Mesodermal cell (in vitro differentiated cells): ENCODE results near the gene HRK.

ENCODE experiments used
- H3K27ac ChIP-seq: 2 replicates; pipeline ENCODE4 v1.7.0; 2013; ENCODE audit warnings: mild to moderate bottlenecking, low read depth, low read length, moderate library complexity; ENCODE audit not compliant: severe bottlenecking
- H3K36me3 ChIP-seq: 2 replicates; pipeline ENCODE4 v1.7.1; 2013; ENCODE audit warnings: mild to moderate bottlenecking, low read length, moderate library complexity; ENCODE audit not compliant: control insufficient read depth, insufficient read depth
- H3K4me1 ChIP-seq: one replicate; pipeline ENCODE4 v1.7.1; 2013; ENCODE audit warnings: mild to moderate bottlenecking, low read length; ENCODE audit not compliant: insufficient read depth, control insufficient read depth, poor library complexity, severe bottlenecking
- H3K4me3 ChIP-seq: 2 replicates; pipeline ENCODE4 v1.7.0; 2013; ENCODE audit warnings: low read length, control low read depth, mild to moderate bottlenecking; ENCODE audit not compliant: insufficient read depth, poor library complexity, severe bottlenecking; ENCODE audit errors: extremely low read depth
- H3K9me3 ChIP-seq: 2 replicates; pipeline ENCODE4 v1.7.1; 2013; ENCODE audit warnings: mild to moderate bottlenecking, low read length, moderate library complexity; ENCODE audit not compliant: control insufficient read depth
- WGBS, 2 experiments: methylation state at CpG; one replicate each; pipeline ENCODE4 v1.1.5; 2013; ENCODE audit warnings: missing lambda C conversion rate in 2 of 2; ENCODE audit not compliant: insufficient coverage in 2 of 2; 5-methylcytosine and 5-hydroxymethylcytosine counted together

Gene HRK

GRCh38 chr12:116881877-116882507 lies 751 bp upstream of the HRK start:
- H3K27ac ChIP-seq, result no peak overlapping the region
- H3K4me1 ChIP-seq, result peaks cover 24% of the 10 kb centered on the region
- H3K9me3 ChIP-seq, result no peaks in the 10 kb centered on the region
- peak overlapping the region; percentile 24 for H3K4me3 ChIP-seq
- no peaks in the 10 kb centered on the region for H3K36me3 ChIP-seq
- WGBS, 2 experiments, result 2 to 7% methylated on average over 26 to 27 of the region's 29 CpGs

- Histone ChIP-seq H3K4me3 (peak overlapping the region; percentile 27), H3K4me1 (peaks cover 30% of the 10 kb centered on the region), H3K9me3 (no peaks in the 10 kb centered on the region), H3K27ac (no peak overlapping the region), H3K36me3 (no peaks in the 10 kb centered on the region)
- 0% methylated on average over 29 to 52 of the region's 65 CpGs for WGBS, 2 experiments
Measured at GRCh38 chr12:116880817-116881324, 370 bp downstream of the HRK start.

- Histone ChIP-seq H3K27ac (no peak overlapping the region), H3K9me3 (no peaks in the 10 kb centered on the region), H3K4me1 (peaks cover 30% of the 10 kb centered on the region), H3K4me3 (peak overlapping the region; percentile 27), H3K36me3 (no peaks in the 10 kb centered on the region)
- WGBS, 2 experiments, result 1 to 3% methylated on average over 6 to 13 of the region's 21 CpGs
Measured at GRCh38 chr12:116880213-116880816, 926 bp downstream of the HRK start.

GRCh38 chr12:116879509-116880212 lies 1.6 kb downstream of the HRK start:
- 2 to 4% methylated on average over 38 to 50 of the region's 52 CpGs for WGBS, 2 experiments

GRCh38 chr12:116878567-116879508 lies 2.4 kb downstream of the HRK start:
- H3K4me3 ChIP-seq, result peak overlapping the region; percentile 27
- no peaks in the 10 kb centered on the region for H3K36me3 ChIP-seq
- no peak overlapping the region for H3K27ac ChIP-seq
- H3K9me3 ChIP-seq, result no peaks in the 10 kb centered on the region
- H3K4me1 ChIP-seq, result peaks cover 30% of the 10 kb centered on the region
- 2 to 3% methylated on average over 35 to 36 of the region's 55 CpGs for WGBS, 2 experiments

More at GRCh38 chr12:116879509-116880212, 1.6 kb downstream of the HRK start:
- H3K27ac ChIP-seq, result no peak overlapping the region
- peak overlapping the region; percentile 27 for H3K4me3 ChIP-seq
- no peaks in the 10 kb centered on the region for H3K9me3 ChIP-seq
- peaks cover 30% of the 10 kb centered on the region for H3K4me1 ChIP-seq
- no peaks in the 10 kb centered on the region for H3K36me3 ChIP-seq

GRCh38 chr12:116876151-116876869 lies 4.9 kb downstream of the HRK start:
- Histone ChIP-seq H3K27ac (no peak overlapping the region), H3K9me3 (no peaks in the 10 kb centered on the region), H3K4me1 (peaks cover 23% of the 10 kb centered on the region), H3K36me3 (no peaks in the 10 kb centered on the region), H3K4me3 (no peak overlapping the region)
- WGBS, 2 experiments, result 3 to 9% methylated on average over 13 to 14 of the region's 19 CpGs

- 85 to 97% methylated on average over 4 of the region's 4 CpGs for WGBS, 2 experiments
- no peak overlapping the region for H3K27ac ChIP-seq
- H3K4me3 ChIP-seq, result no peak overlapping the region
- H3K9me3 ChIP-seq, result no peaks in the 10 kb centered on the region
- H3K4me1 ChIP-seq, result peaks cover 17% of the 10 kb centered on the region
- H3K36me3 ChIP-seq, result no peaks in the 10 kb centered on the region
Measured at GRCh38 chr12:116874324-116874995, 6.8 kb downstream of the HRK start.

- Histone ChIP-seq H3K27ac (no peak overlapping the region), H3K9me3 (no peaks in the 10 kb centered on the region), H3K4me1 (no peaks in the 10 kb centered on the region), H3K4me3 (no peak overlapping the region), H3K36me3 (no peaks in the 10 kb centered on the region)
- 78 to 90% methylated on average over 4 of the region's 4 CpGs for WGBS, 2 experiments
Measured at GRCh38 chr12:116870306-116870705, 10.9 kb downstream of the HRK start.

- H3K27ac ChIP-seq, result no peak overlapping the region
- WGBS, 2 experiments, result 92 to 100% methylated on average over 2 of the region's 2 CpGs
- no peaks in the 10 kb centered on the region for H3K36me3 ChIP-seq
- no peak overlapping the region for H3K4me3 ChIP-seq
- H3K9me3 ChIP-seq, result no peaks in the 10 kb centered on the region
- H3K4me1 ChIP-seq, result peaks cover 7% of the 10 kb centered on the region
Measured at GRCh38 chr12:116867523-116867922, 13.7 kb downstream of the HRK start.
